ENCODE measurements around the gene DCTPP1. TPM values are rescaled to one million over a fixed set of nuclear protein-coding genes. Genes with fewer than 3 reads are reported as not detected.
A peak's percentile ranks its signal among the peaks of the same experiment; 100 is the strongest.

DCTPP1 gene
- total RNA-seq, 1 donor from 2014 or later: 62.1 TPM

DNA sequence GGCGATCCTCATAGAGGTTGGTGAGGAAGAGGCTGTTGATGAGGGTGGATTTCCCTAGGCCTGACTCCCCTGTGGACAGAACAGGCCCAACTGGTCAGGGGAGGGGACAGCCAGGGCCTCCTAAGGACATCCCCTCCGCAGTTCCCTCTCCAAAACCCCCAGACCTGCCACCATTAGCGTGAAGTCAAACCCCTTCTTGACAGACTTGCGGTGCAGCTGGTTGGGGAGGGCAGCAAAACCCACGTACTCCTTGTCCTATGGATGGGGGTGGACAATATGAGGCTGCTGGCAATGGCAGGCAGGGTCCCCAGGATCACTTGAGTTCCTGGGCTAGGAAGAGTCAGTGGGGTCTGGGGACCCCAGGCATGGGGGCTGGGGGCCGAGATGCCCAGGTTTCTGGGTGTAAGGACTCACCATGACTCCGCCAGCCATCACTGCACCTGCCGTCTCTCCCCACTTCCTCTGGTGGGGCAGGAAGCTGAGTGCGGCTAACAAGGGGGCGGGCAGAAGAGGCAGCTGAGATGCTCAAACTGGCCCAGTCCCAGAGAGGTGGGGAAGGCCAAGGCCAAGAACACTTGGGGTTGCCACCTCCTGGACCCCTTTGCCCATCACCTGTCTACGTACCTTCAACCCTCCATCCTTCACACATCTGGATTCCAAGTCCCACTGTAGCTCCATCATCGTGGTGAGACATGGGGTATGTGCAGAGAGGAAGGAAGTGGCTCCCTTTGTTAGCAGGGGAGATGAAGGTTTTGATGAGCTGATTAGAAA is 47.5 kb downstream of the DCTPP1 start, which contains the start of gene SEPTIN1:
SEPTIN1 (minus strand) TSS at position 451 of the 771 bp plus-strand sequence; CDS start at position 432, 19 bp downstream.
- H3K36me3 Mint-ChIP-seq: peaks cover 3% of the 10 kb centered on the region

DNA sequence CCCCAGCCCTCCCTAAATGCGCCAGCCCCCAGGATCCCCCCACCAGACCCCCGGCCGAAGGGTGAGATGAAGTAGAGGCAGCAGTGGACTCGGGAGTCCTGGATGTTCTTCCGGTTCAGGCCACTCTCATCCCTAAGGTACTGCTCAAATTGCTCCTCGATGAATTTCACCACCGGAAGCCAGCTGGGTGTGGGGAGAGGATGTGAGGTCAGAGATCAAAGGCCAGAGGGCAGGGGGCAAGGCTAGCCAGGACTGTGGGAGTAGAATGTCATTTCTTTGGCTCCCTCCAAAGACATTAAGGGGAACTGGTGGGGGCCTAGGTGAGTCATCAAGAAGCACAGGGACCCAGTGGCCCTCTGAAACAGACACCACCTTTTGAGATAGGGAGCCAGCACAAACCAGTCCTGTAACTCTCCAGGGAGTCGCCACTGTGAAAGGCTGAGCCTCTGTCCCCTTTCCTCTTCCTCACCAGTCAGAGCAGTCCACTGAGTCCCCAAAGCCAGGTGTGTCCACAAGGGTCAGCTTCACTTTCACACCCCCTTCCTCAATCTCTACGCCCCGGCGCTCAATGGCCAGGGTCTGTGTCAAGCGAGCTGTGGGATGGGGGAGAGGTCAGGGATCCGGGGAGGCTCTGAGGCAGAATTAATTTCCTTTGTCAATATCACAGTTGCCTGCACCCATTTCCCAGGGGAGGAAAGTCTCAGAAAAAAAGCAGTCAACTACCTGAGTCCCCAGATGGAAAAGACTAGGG is 48.4 kb downstream of the DCTPP1 start:
- H3K27ac Mint-ChIP-seq: peak overlapping the region; percentile 21
- no peak for DNase-seq (ENCODE audit: extremely low spot score, unreplicated experiment)
- TF ChIP-seq, protein P1, sequence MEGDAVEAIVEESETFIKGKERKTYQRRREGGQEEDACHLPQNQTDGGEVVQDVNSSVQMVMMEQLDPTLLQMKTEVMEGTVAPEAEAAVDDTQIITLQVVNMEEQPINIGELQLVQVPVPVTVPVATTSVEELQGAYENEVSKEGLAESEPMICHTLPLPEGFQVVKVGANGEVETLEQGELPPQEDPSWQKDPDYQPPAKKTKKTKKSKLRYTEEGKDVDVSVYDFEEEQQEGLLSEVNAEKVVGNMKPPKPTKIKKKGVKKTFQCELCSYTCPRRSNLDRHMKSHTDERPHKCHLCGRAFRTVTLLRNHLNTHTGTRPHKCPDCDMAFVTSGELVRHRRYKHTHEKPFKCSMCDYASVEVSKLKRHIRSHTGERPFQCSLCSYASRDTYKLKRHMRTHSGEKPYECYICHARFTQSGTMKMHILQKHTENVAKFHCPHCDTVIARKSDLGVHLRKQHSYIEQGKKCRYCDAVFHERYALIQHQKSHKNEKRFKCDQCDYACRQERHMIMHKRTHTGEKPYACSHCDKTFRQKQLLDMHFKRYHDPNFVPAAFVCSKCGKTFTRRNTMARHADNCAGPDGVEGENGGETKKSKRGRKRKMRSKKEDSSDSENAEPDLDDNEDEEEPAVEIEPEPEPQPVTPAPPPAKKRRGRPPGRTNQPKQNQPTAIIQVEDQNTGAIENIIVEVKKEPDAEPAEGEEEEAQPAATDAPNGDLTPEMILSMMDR (conservative IDR thresholded peaks at IDR 0.05): no peak
- no peaks in the 10 kb centered on the region for H3K9me3 Mint-ChIP-seq
- H3K36me3 Mint-ChIP-seq: peaks cover 3% of the 10 kb centered on the region
- H3K4me1 Mint-ChIP-seq (ENCODE audit: unreplicated experiment): peaks cover 17% of the 10 kb centered on the region
- H3K4me3 Mint-ChIP-seq: no peak overlapping the region
- no peaks in the 10 kb centered on the region for H3K27me3 Mint-ChIP-seq

More for the DNA sequence above, 47.5 kb downstream of the DCTPP1 start, which contains the start of gene SEPTIN1:
- DNase-seq (ENCODE audit: extremely low spot score, unreplicated experiment): no peak
- Mint-ChIP-seq H3K4me1 (ENCODE audit: unreplicated experiment) (peaks cover 13% of the 10 kb centered on the region), H3K27me3 (no peaks in the 10 kb centered on the region), H3K4me3 (no peak within 1 kb of the TSS), H3K27ac (peak within 1 kb of the TSS; percentile 21), H3K9me3 (no peaks in the 10 kb centered on the region)
- TF ChIP-seq, protein P1 (conservative IDR thresholded peaks at IDR 0.05): no peak

DNA sequence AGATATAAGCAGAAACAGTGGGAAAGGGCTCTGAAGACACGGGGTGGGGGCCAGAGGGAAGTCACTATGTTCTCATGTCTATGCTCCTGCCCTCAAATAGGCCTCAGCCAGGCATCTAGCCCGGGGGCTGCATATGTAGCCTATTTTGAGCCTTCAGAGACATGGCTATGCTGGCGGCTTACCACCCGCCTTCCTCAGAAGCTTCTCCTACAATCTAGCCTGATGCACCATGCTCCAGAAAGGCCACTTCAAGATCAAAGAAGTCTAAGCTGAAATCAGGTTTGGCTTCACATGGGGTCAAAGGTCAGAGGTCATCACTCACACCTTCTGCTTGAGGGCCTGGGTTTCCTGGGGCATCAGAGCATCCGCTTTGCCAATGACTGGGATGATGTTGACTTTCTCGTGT is 49.0 kb downstream of the DCTPP1 start:
- TF ChIP-seq, protein P1 (conservative IDR thresholded peaks at IDR 0.05): no peak
- peak overlapping the region; percentile 45 for H3K4me3 Mint-ChIP-seq

DNA sequence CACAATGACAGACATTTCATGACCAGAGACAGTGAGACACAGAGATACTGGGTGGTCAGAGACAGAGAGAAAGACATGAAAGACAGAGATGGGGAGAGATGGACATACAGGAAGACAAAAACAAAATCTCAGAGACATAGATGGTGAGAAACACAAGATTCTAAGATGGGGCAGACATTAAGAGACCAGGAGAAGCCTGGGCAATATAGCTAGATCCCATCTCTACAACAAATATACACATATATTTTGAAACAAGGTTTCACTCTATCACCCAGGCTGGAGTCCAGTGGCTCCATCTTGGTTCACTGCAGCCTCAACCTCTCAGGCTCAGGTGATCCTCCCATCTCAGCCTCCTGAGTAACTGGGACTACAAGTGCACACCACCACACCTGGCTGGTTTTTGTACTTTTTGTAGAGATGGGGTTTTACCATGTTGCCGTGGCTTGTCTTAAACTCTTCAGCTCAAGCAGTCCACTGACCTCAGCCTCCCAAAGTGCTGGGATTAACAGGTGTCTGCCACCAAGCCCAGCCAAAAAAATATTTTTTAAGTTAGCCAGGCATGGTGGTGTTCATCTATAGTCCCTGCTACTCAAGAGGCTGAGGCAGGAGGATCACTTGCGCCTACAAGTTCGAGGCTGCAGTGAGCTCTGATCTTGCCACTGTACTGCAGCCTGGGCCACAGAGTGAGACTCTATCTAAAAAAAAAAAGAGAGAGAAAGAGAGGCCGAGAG is 49.6 kb downstream of the DCTPP1 start:
- TF ChIP-seq, protein P1 (conservative IDR thresholded peaks at IDR 0.05): no peak
- Mint-ChIP-seq H3K27me3 (no peaks in the 10 kb centered on the region), H3K27ac (peak overlapping the region; percentile 41), H3K36me3 (peaks cover 3% of the 10 kb centered on the region), H3K4me3 (peak overlapping the region; percentile 98), H3K4me1 (ENCODE audit: unreplicated experiment) (peaks cover 17% of the 10 kb centered on the region), H3K9me3 (no peaks in the 10 kb centered on the region)
- DNase-seq (ENCODE audit: extremely low spot score, unreplicated experiment): no peak

More for the DNA sequence above, 49.0 kb downstream of the DCTPP1 start:
- H3K27me3 Mint-ChIP-seq: no peaks in the 10 kb centered on the region
- peaks cover 17% of the 10 kb centered on the region for H3K4me1 Mint-ChIP-seq (ENCODE audit: unreplicated experiment)
- peak overlapping the region; percentile 41 for H3K27ac Mint-ChIP-seq
- DNase-seq (ENCODE audit: extremely low spot score, unreplicated experiment): no peak
- H3K9me3 Mint-ChIP-seq: no peaks in the 10 kb centered on the region
- H3K36me3 Mint-ChIP-seq: peaks cover 3% of the 10 kb centered on the region

DNA sequence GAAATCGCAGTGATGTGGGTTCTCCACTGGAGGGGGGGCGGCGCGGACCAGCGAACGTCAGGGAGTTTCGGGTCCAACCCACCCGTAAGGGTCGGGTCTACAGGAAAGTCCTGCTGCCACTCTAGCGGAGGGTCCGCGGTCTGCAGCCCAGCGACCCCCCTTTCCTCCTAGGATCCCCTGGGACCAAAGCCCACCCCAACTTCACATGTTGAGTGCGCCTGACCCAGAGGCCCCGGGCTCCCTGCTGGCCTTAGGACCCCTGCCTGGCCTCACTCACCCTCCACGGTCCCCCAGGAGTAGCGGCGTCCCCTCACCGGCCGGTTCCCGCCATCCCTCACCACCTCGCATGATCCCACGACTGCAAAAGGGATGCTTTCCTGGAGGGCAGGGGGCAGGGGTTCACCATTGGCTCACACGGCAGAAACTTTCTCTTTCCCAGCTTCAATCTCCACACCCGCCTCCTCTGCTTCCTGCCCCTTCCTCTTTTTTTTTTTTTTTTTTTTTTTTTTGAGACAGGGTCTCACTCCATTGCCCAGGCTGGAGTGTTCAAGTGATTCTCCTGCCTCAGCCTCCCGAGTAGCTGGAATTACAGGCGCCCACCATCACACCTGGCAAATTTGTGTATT is 50.6 kb downstream of the DCTPP1 start:
- Mint-ChIP-seq H3K9me3 (no peaks in the 10 kb centered on the region), H3K27me3 (no peaks in the 10 kb centered on the region), H3K27ac (peak overlapping the region; percentile 100), H3K36me3 (peaks cover 3% of the 10 kb centered on the region), H3K4me3 (peak overlapping the region; percentile 98), H3K4me1 (ENCODE audit: unreplicated experiment) (peaks cover 17% of the 10 kb centered on the region)
- TF ChIP-seq, protein P1 (conservative IDR thresholded peaks at IDR 0.05): no peak
- DNase-seq (ENCODE audit: extremely low spot score, unreplicated experiment): no peak

Data from type B pancreatic cell (in vitro differentiated cells).